Neural cell (in vitro differentiated cells): ENCODE data around the gene RHOT1. TPM values are rescaled to one million over a fixed set of nuclear protein-coding genes. Genes with fewer than 3 reads are reported as not detected.

Experiments
- H2AFZ ChIP-seq: fragments of 200-600, 300-800 bp; sonication (generic), shearing (Covaris generic); 2 replicates; pipeline ENCODE4 v1.6.0; 2014; ENCODE audit warnings: low read depth, mild to moderate bottlenecking, antibody characterized with exemption, low read length, moderate library complexity
- H3F3A ChIP-seq: fragments of 200-600 bp; shearing (Covaris generic); 2 replicates; pipeline ENCODE4 v1.6.1; 2016; ENCODE audit warnings: mild to moderate bottlenecking, moderate library complexity, mixed read lengths, antibody characterized with exemption, low read length; ENCODE audit not compliant: insufficient read depth, poor library complexity, severe bottlenecking
- H3K27ac ChIP-seq: fragments of 200-600, 300-800 bp; sonication (generic), shearing (Covaris generic); 2 replicates; pipeline ENCODE4 v1.5.1; 2014; ENCODE audit warnings: mild to moderate bottlenecking, low read length, moderate library complexity
- H3K27me3 ChIP-seq: fragments of 300-800, 200-600 bp; sonication (generic), shearing (Covaris generic); 2 replicates; pipeline ENCODE4 v1.6.0; 2014; ENCODE audit warnings: mild to moderate bottlenecking, low read depth, low read length, moderate library complexity; ENCODE audit not compliant: insufficient read depth
- H3K36me3 ChIP-seq: fragments of 300-800, 200-600 bp; sonication (generic), shearing (Covaris generic); 2 replicates; pipeline ENCODE4 v1.5.1; 2014; ENCODE audit warnings: mild to moderate bottlenecking, antibody characterized with exemption, low read length, moderate library complexity; ENCODE audit not compliant: insufficient read depth
- H3K4me2 ChIP-seq: fragments of 300-800, 200-600 bp; sonication (generic), shearing (Covaris generic); 2 replicates; pipeline ENCODE4 v1.6.0; 2014; ENCODE audit warnings: mild to moderate bottlenecking, low read length
- H3K4me3 ChIP-seq: fragments of 300-800, 200-600 bp; sonication (generic), shearing (Covaris generic); 2 replicates; pipeline ENCODE4 v1.5.1; 2014; ENCODE audit warnings: mild to moderate bottlenecking, low read length, moderate library complexity
- H3K79me2 ChIP-seq: fragments of 200-600 bp; shearing (Covaris generic); replicated peaks from 2 replicates; pipeline ENCODE4 v1.6.0; 2014; ENCODE audit warnings: mild to moderate bottlenecking, low read length, moderate library complexity; ENCODE audit not compliant: insufficient read depth
- H3K9ac ChIP-seq: fragments of 300-800, 200-600 bp; sonication (generic), shearing (Covaris generic); 2 replicates; pipeline ENCODE4 v1.6.1; 2016; ENCODE audit warnings: mild to moderate bottlenecking, low read length, mixed read lengths
- H3K9me2 ChIP-seq: fragments of 200-600 bp; shearing (Covaris generic); 2 replicates; pipeline ENCODE4 v1.6.1; 2016; ENCODE audit warnings: mild to moderate bottlenecking, low read length, mixed read lengths; ENCODE audit not compliant: insufficient read depth
- H3K9me3 ChIP-seq: fragments of 200-600, 300-800 bp; sonication (generic), shearing (Covaris generic); 2 replicates; pipeline ENCODE4 v1.6.1; 2016; ENCODE audit warnings: mild to moderate bottlenecking, mixed run types, low read length, moderate library complexity, mixed read lengths
- H4K20me1 ChIP-seq: fragments of 200-600 bp; shearing (Covaris generic); 2 replicates; pipeline ENCODE4 v1.6.1; 2016; ENCODE audit warnings: mild to moderate bottlenecking, mixed run types; ENCODE audit not compliant: insufficient read depth
- EP300 ChIP-seq: fragments of 450-650 bp; conservative IDR thresholded peaks from 2 replicates; pipeline ENCODE4 v1.6.1; 2014; ENCODE audit warnings: antibody characterized with exemption, mild to moderate bottlenecking, moderate library complexity; ENCODE audit not compliant: poor library complexity, severe bottlenecking
- EZH2 ChIP-seq: fragments of 200-600, 300-800 bp; shearing (Covaris generic), sonication (generic); IDR thresholded peaks from 2 replicates; pipeline ENCODE4 v1.6.1; 2014; ENCODE audit warnings: antibody characterized with exemption, low read length, borderline replicate concordance, mild to moderate bottlenecking; ENCODE audit not compliant: insufficient read depth, poor library complexity, severe bottlenecking
- MXI1 ChIP-seq: fragments of 450-650 bp; conservative IDR thresholded peaks from 2 replicates; pipeline ENCODE4 v1.6.1; 2014; ENCODE audit warnings: antibody characterized with exemption, mild to moderate bottlenecking; ENCODE audit not compliant: poor library complexity, severe bottlenecking
- POLR2AphosphoS5 ChIP-seq: IDR thresholded peaks from 2 replicates; pipeline ENCODE4 v1.6.1; 2012
- RAD21 ChIP-seq: fragments of 450-650 bp; conservative IDR thresholded peaks from 2 replicates; pipeline ENCODE4 v1.6.1; 2014; ENCODE audit warnings: antibody characterized with exemption, mild to moderate bottlenecking, moderate library complexity
- REST ChIP-seq: IDR thresholded peaks from 2 replicates; pipeline ENCODE4 v1.6.1; 2012; ENCODE audit warnings: borderline replicate concordance
- SMC3 ChIP-seq: fragments of 450-650 bp; conservative IDR thresholded peaks from 2 replicates; pipeline ENCODE4 v1.6.1; 2014; ENCODE audit warnings: antibody characterized with exemption, mild to moderate bottlenecking, moderate library complexity; ENCODE audit not compliant: poor library complexity
- TAF1 ChIP-seq: IDR thresholded peaks from 2 replicates; pipeline ENCODE4 v1.6.1; 2012; ENCODE audit warnings: low read depth
- polyA plus RNA-seq: library from polyadenylated mRNA; depleted of rRNA; stranded (reverse); fragments of >200 nt; gene quantifications from 2 replicates; pipeline ENCODE4 v1.2.3, GENCODE V29; 2014
- TF ChIP-seq, protein P1 (sequence below): fragments of 450-650 bp; IDR thresholded peaks from 2 replicates; pipeline ENCODE4 v1.5.1; 2014; ENCODE audit warnings: antibody characterized with exemption, mild to moderate bottlenecking, moderate library complexity; ENCODE audit not compliant: poor library complexity, severe bottlenecking

The RHOT1 gene
- polyA plus RNA-seq, 1 donor from 2014 or later: 99.1 TPM

GRCh38 chr17:32264140-32264799 is 122.0 kb downstream of the RHOT1 start:
- Histone ChIP-seq H3K27me3 (peaks cover 30% of the 10 kb centered on the region), H3K27ac (no peak overlapping the region), H3K9ac (no peak overlapping the region), H3K9me2 (no peaks in the 10 kb centered on the region), H3K9me3 (no peaks in the 10 kb centered on the region), H3F3A (no peaks in the 10 kb centered on the region), H3K4me2 (no peak overlapping the region), H3K79me2 (no peaks in the 10 kb centered on the region), H3K4me3 (no peak overlapping the region), H3K36me3 (no peaks in the 10 kb centered on the region), H2AFZ (no peak overlapping the region), H4K20me1 (no peaks in the 10 kb centered on the region)
- TF ChIP-seq TAF1: no peak
- TF ChIP-seq, protein P1, sequence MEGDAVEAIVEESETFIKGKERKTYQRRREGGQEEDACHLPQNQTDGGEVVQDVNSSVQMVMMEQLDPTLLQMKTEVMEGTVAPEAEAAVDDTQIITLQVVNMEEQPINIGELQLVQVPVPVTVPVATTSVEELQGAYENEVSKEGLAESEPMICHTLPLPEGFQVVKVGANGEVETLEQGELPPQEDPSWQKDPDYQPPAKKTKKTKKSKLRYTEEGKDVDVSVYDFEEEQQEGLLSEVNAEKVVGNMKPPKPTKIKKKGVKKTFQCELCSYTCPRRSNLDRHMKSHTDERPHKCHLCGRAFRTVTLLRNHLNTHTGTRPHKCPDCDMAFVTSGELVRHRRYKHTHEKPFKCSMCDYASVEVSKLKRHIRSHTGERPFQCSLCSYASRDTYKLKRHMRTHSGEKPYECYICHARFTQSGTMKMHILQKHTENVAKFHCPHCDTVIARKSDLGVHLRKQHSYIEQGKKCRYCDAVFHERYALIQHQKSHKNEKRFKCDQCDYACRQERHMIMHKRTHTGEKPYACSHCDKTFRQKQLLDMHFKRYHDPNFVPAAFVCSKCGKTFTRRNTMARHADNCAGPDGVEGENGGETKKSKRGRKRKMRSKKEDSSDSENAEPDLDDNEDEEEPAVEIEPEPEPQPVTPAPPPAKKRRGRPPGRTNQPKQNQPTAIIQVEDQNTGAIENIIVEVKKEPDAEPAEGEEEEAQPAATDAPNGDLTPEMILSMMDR: peak; percentile 31

- no peak overlapping the region for H3K4me2 ChIP-seq
- no peak overlapping the region for H3K9ac ChIP-seq
Observed at GRCh38 chr17:32264823-32265191, 122.5 kb downstream of the RHOT1 start.

GRCh38 chr17:32265192-32265923 is 123.1 kb downstream of the RHOT1 start, which contains the start of gene RHBDL3:
Gene RHBDL3 (plus strand): TSS chr17:32265832. CDS start chr17:32266190, 358 bp downstream.
- H3F3A ChIP-seq: no peaks in the 10 kb centered on the region
- no peak within 1 kb of the TSS for H2AFZ ChIP-seq
- no peaks in the 10 kb centered on the region for H4K20me1 ChIP-seq
- H3K79me2 ChIP-seq: no peaks in the 10 kb centered on the region
- no peaks in the 10 kb centered on the region for H3K9me2 ChIP-seq
- peak within 1 kb of the TSS; percentile 52 for H3K9ac ChIP-seq
- peak within 1 kb of the TSS; percentile 30 for H3K4me2 ChIP-seq
- peak within 1 kb of the TSS; percentile 83 for H3K4me3 ChIP-seq
- TF ChIP-seq TAF1: no peak
- TF ChIP-seq POLR2AphosphoS5: no peak
- no peak for TF ChIP-seq EP300
- TF ChIP-seq REST: no peak
- H3K36me3 ChIP-seq: no peaks in the 10 kb centered on the region
- H3K27ac ChIP-seq: no peak within 1 kb of the TSS
- H3K9me3 ChIP-seq: no peaks in the 10 kb centered on the region
- H3K27me3 ChIP-seq: peaks cover 30% of the 10 kb centered on the region

More at GRCh38 chr17:32264823-32265191, 122.5 kb downstream of the RHOT1 start:
- no peak for TF ChIP-seq MXI1
- no peak for TF ChIP-seq POLR2AphosphoS5
- TF ChIP-seq RAD21: no peak
- TF ChIP-seq SMC3: no peak
- no peak for TF ChIP-seq EZH2
- Histone ChIP-seq H3F3A (no peaks in the 10 kb centered on the region), H3K9me3 (no peaks in the 10 kb centered on the region), H3K27ac (no peak overlapping the region), H3K36me3 (no peaks in the 10 kb centered on the region), H2AFZ (no peak overlapping the region), H4K20me1 (no peaks in the 10 kb centered on the region), H3K79me2 (no peaks in the 10 kb centered on the region), H3K4me3 (peak overlapping the region; percentile 55), H3K27me3 (peaks cover 30% of the 10 kb centered on the region), H3K9me2 (no peaks in the 10 kb centered on the region)
